Measurements from ENCODE around the gene GPC5.

GRCh38 chr13:91652404-91653301, 254.2 kb downstream of the GPC5 start:
- TF ChIP-seq, protein P1, sequence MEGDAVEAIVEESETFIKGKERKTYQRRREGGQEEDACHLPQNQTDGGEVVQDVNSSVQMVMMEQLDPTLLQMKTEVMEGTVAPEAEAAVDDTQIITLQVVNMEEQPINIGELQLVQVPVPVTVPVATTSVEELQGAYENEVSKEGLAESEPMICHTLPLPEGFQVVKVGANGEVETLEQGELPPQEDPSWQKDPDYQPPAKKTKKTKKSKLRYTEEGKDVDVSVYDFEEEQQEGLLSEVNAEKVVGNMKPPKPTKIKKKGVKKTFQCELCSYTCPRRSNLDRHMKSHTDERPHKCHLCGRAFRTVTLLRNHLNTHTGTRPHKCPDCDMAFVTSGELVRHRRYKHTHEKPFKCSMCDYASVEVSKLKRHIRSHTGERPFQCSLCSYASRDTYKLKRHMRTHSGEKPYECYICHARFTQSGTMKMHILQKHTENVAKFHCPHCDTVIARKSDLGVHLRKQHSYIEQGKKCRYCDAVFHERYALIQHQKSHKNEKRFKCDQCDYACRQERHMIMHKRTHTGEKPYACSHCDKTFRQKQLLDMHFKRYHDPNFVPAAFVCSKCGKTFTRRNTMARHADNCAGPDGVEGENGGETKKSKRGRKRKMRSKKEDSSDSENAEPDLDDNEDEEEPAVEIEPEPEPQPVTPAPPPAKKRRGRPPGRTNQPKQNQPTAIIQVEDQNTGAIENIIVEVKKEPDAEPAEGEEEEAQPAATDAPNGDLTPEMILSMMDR (IDR thresholded peaks at IDR 0.05): no peak
- TF ChIP-seq EP300 (IDR thresholded peaks at IDR 0.05): no peak

All from ovary (tissue), 3 donors.